ENCODE data around the gene RNF8.
A peak's percentile ranks its signal among the peaks of the same experiment; 100 is the strongest.
"Not testable (repeated sequence)": the region's sequence is repeated elsewhere in the genome, so short reads cannot be mapped to it uniquely, and the experiment has no call there.

RNF8 gene

GRCh38 chr6:37393381-37393929, 39.7 kb downstream of the RNF8 start:
- DNase-seq (no peak), ATAC-seq (no peak)
- Mint-ChIP-seq H3K9me3 (no peaks in the 10 kb centered on the region), H3K4me3 (no peak overlapping the region), H3K27ac (no peak overlapping the region), H3K4me1 (no peaks in the 10 kb centered on the region), H3K27me3 (peaks cover 9% of the 10 kb centered on the region)

- ATAC-seq, result no peak
- no peaks in the 10 kb centered on the region for H3K9me3 Mint-ChIP-seq
- H3K27ac Mint-ChIP-seq, result no peak overlapping the region
- DNase-seq, result no peak
- H3K4me1 Mint-ChIP-seq, result no peaks in the 10 kb centered on the region
- no peak overlapping the region for H3K4me3 Mint-ChIP-seq
- peaks cover 27% of the 10 kb centered on the region for H3K27me3 Mint-ChIP-seq
Observed at GRCh38 chr6:37396571-37397180, 42.9 kb downstream of the RNF8 start.

- H3K4me3 Mint-ChIP-seq, result no peak overlapping the region
- H3K27me3 Mint-ChIP-seq, result peaks cover 27% of the 10 kb centered on the region
- DNase-seq, result no peak
- H3K9me3 Mint-ChIP-seq, result no peaks in the 10 kb centered on the region
- ATAC-seq, result no peak
- no peaks in the 10 kb centered on the region for H3K4me1 Mint-ChIP-seq
- H3K27ac Mint-ChIP-seq, result peak overlapping the region in 1 of 2 donors; percentile 92
Observed at GRCh38 chr6:37399131-37399530, 45.3 kb downstream of the RNF8 start.

- Mint-ChIP-seq H3K27ac (no peak overlapping the region), H3K4me1 (no peaks in the 10 kb centered on the region), H3K27me3 (peaks cover 27% of the 10 kb centered on the region), H3K9me3 (no peaks in the 10 kb centered on the region), H3K4me3 (no peak overlapping the region)
- ATAC-seq, result no peak
- no peak for DNase-seq
Observed at GRCh38 chr6:37399795-37400490, 46.2 kb downstream of the RNF8 start.

GRCh38 chr6:37401658-37402057, 47.9 kb downstream of the RNF8 start:
- not testable (repeated sequence) for DNase-seq, H3K27ac Mint-ChIP-seq, H3K4me3 Mint-ChIP-seq, H3K4me1 Mint-ChIP-seq, ATAC-seq, H3K9me3 Mint-ChIP-seq
- peaks cover 27% of the 10 kb centered on the region for H3K27me3 Mint-ChIP-seq

GRCh38 chr6:37406726-37407341, 53.1 kb downstream of the RNF8 start:
- ATAC-seq (no peak), DNase-seq (no peak)
- no peak overlapping the region for H3K4me3 Mint-ChIP-seq
- H3K9me3 Mint-ChIP-seq, result no peaks in the 10 kb centered on the region
- no peaks in the 10 kb centered on the region for H3K27me3 Mint-ChIP-seq
- no peaks in the 10 kb centered on the region for H3K4me1 Mint-ChIP-seq
- H3K27ac Mint-ChIP-seq, result no peak overlapping the region

- H3K27me3 Mint-ChIP-seq, result no peaks in the 10 kb centered on the region
- no peak overlapping the region for H3K4me3 Mint-ChIP-seq
- ATAC-seq (no peak), DNase-seq (no peak)
- H3K9me3 Mint-ChIP-seq, result no peaks in the 10 kb centered on the region
- no peak overlapping the region for H3K27ac Mint-ChIP-seq
- no peaks in the 10 kb centered on the region for H3K4me1 Mint-ChIP-seq
Observed at GRCh38 chr6:37407948-37408347, 54.2 kb downstream of the RNF8 start.

GRCh38 chr6:37409501-37409900, 55.7 kb downstream of the RNF8 start:
- DNase-seq (no peak), ATAC-seq (no peak)
- no peak overlapping the region for H3K27ac Mint-ChIP-seq
- no peaks in the 10 kb centered on the region for H3K4me1 Mint-ChIP-seq
- H3K27me3 Mint-ChIP-seq, result no peaks in the 10 kb centered on the region
- no peak overlapping the region for H3K4me3 Mint-ChIP-seq
- H3K9me3 Mint-ChIP-seq, result no peaks in the 10 kb centered on the region

- no peaks in the 10 kb centered on the region for H3K27me3 Mint-ChIP-seq
- H3K27ac Mint-ChIP-seq, result no peak overlapping the region
- no peak for DNase-seq
- H3K9me3 Mint-ChIP-seq, result no peaks in the 10 kb centered on the region
- no peak overlapping the region for H3K4me3 Mint-ChIP-seq
- H3K4me1 Mint-ChIP-seq, result no peaks in the 10 kb centered on the region
- no peak for ATAC-seq
Observed at GRCh38 chr6:37417393-37417792, 63.6 kb downstream of the RNF8 start.

- Mint-ChIP-seq H3K4me3 (no peak overlapping the region), H3K9me3 (no peaks in the 10 kb centered on the region), H3K4me1 (no peaks in the 10 kb centered on the region), H3K27ac (no peak overlapping the region), H3K27me3 (no peaks in the 10 kb centered on the region)
- ATAC-seq, result no peak
- no peak for DNase-seq
Observed at GRCh38 chr6:37418722-37419121, 64.9 kb downstream of the RNF8 start.

- H3K27ac Mint-ChIP-seq, result no peak overlapping the region
- ATAC-seq (no peak), DNase-seq (no peak)
- H3K4me3 Mint-ChIP-seq, result no peak overlapping the region
- no peaks in the 10 kb centered on the region for H3K4me1 Mint-ChIP-seq
- H3K9me3 Mint-ChIP-seq, result no peaks in the 10 kb centered on the region
- H3K27me3 Mint-ChIP-seq, result peaks cover 31% of the 10 kb centered on the region
Observed at GRCh38 chr6:37426058-37426944, 72.5 kb downstream of the RNF8 start.

- DNase-seq (no peak), ATAC-seq (no peak)
- Mint-ChIP-seq H3K27ac (no peak overlapping the region), H3K4me1 (peaks cover 4% of the 10 kb centered on the region), H3K9me3 (no peaks in the 10 kb centered on the region), H3K27me3 (peaks cover 31% of the 10 kb centered on the region), H3K4me3 (no peak overlapping the region)
Observed at GRCh38 chr6:37426945-37427510, 73.2 kb downstream of the RNF8 start.

- peaks cover 15% of the 10 kb centered on the region for H3K4me1 Mint-ChIP-seq
- peaks cover 31% of the 10 kb centered on the region for H3K27me3 Mint-ChIP-seq
- H3K9me3 Mint-ChIP-seq, result no peaks in the 10 kb centered on the region
- H3K27ac Mint-ChIP-seq, result no peak overlapping the region
- no peak for DNase-seq
- no peak overlapping the region for H3K4me3 Mint-ChIP-seq
- no peak for ATAC-seq
Observed at GRCh38 chr6:37429352-37429750, 75.6 kb downstream of the RNF8 start.

- ATAC-seq (no peak), DNase-seq (no peak)
- peaks cover 43% of the 10 kb centered on the region for H3K4me1 Mint-ChIP-seq
- peaks cover 18% of the 10 kb centered on the region for H3K27me3 Mint-ChIP-seq
- peak overlapping the region; percentile 86 to 95 for H3K4me3 Mint-ChIP-seq
- H3K27ac Mint-ChIP-seq, result peak overlapping the region; percentile 98 to 99
- H3K9me3 Mint-ChIP-seq, result no peaks in the 10 kb centered on the region
Observed at GRCh38 chr6:37432590-37432915, 78.8 kb downstream of the RNF8 start.

GRCh38 chr6:37432916-37433656, 79.3 kb downstream of the RNF8 start, which contains the start of gene CMTR1:
CMTR1 (plus strand) TSS chr6:37433221; CDS start chr6:37435630, 2,409 bp downstream.
- peak; percentile 94 for ATAC-seq
- peak within 1 kb of the TSS; percentile 86 to 95 for H3K4me3 Mint-ChIP-seq
- H3K4me1 Mint-ChIP-seq, result peaks cover 49% of the 10 kb centered on the region

More at GRCh38 chr6:37432916-37433656, 79.3 kb downstream of the RNF8 start, which contains the start of gene CMTR1:
- Mint-ChIP-seq H3K9me3 (no peaks in the 10 kb centered on the region), H3K27me3 (peaks cover 13% of the 10 kb centered on the region), H3K27ac (peak within 1 kb of the TSS; percentile 98 to 99)
- DNase-seq, result peak; percentile 97 to 98

Data from stimulated activated naive CD8-positive, alpha-beta T cell treated with anti-CD3 and anti-CD28 coated beads, Interleukin-15, amount 100 ng/mL, for 72 hours (primary cell).